HG03108 (cell line): ENCODE measurements around the gene ATF5.

Experiments
- ATAC-seq: cut with Tn5 transposase; IDR thresholded peaks from one replicate; pipeline ENCODE4 v1.9.1; 2021; ENCODE audit warnings: moderate library complexity; ENCODE audit not compliant: unreplicated experiment

ATF5 gene, protein sequence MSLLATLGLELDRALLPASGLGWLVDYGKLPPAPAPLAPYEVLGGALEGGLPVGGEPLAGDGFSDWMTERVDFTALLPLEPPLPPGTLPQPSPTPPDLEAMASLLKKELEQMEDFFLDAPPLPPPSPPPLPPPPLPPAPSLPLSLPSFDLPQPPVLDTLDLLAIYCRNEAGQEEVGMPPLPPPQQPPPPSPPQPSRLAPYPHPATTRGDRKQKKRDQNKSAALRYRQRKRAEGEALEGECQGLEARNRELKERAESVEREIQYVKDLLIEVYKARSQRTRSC

DNA sequence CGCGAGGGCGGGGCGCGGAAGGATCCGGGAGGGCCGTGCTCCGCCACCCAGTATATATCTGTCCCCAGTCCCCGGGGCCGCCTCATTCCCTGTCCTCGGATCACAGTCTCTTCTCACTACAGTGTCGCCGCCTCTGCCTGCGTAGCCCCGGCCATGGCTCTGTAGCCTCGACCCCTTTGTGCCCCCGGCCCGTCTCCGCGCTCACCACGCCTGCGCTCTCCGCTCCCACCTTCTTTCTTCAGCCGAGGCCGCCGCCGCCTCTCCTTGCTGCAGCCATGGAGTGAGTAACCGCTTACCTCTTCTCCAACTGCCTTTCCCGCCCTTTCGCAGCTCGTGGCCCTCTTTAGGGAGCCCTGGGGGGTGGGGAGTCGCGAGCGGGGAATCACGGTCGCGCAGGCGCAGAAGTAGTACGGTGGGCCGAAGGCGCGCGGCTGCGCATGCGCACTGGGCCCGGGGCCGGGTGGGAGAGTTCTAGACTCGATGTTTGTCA, at the start of gene ATF5, which contains the start of gene NUP62:
Gene ATF5, plus strand, starts transcription at position 85 of the 490 bp plus-strand sequence. CDS start 1,646 bp downstream, outside the sequence.
Gene NUP62, minus strand, starts transcription at position 384 of the 490 bp plus-strand sequence. CDS start 19,697 bp downstream, outside the sequence.
- ATAC-seq = peak; percentile 35

DNA sequence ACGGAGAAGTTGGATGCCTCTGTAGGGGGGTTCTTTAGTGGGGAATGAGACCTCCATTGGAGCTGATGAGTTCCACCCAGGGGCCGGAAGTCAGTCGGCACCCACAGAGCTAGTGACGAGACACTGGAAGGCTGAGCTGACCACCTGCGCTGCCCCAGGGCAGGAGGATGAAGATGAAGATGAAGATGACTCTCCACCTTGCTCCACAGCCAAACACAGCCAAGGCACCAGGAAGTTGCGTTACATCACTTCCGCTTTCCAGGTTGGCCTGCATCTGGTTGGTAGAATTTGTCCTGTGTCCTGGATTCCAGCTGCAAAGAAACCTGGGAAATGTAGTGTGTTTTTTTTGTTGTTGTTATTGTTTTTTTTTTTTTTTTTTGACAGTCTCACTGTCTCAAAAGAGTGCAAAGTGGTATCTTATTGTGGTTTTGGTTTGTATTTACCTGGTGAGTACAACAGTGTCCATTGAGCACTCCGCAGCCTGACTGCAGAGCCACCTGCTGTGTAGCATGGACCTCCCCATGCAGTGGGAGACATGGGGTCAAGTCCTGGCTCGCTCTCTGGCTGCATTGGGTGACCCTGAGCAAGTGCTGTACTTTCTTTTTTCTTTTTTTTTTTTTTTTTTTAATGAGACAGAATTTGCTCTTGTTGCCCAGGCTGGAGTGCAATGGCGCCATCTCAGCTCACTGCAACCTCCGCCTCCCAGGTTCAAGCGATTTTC, 49.6 kb upstream of the ATF5 start:
- ATAC-seq = no peak

DNA sequence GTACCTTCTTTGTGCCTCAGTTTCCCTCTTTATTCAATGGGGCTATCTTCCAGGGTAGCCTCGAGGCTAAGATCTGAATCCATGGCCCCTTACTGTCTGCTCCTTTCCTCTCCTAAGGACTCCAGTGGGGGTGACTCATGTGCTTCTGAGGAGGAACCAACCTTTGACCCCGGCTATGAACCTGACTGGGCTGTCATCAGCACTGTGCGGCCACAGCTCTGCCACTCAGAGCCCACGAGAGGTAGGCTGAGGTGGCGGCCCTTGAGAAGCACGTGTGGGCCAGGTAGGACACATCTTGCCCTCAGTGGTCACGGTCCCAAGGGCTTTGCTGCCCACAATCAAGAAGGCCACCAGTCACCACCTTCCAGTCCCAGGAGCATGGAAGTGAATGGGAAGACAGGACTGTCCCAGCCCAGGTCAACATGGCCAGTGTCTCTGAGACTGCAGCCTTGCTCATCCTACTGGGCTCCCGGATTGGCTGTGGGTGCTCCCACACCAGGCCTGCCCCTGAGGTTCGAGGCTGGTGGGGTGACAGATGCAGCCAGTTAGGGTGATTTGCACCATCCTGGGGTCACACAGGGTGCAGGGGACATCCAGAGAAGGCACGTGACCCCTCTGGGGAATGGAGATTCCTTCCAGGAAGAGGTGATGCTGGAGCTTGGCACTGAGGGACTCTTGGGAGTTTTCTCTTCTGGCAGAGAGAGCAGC, 48.7 kb upstream of the ATF5 start:
- no peak for ATAC-seq

DNA sequence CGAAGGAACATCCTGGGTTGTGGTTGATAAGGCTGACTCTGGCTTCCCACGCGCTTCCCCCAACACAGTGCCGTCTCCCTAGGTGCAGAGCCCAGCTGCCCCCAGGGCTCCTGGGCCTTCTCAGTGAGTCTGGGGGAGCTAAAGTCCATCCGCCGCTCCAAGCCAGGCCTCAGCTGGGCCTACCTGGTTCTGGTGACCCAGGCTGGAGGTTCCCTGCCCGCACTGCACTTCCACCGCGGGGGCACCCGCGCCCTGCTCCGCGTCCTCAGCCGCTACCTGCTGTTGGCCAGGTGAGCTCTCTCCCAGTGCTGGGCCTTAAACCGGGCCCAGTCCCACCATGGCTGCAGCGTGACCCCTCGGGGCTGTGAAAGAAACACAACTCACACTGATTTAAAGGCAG, 47.8 kb upstream of the ATF5 start:
- ATAC-seq = no peak

DNA sequence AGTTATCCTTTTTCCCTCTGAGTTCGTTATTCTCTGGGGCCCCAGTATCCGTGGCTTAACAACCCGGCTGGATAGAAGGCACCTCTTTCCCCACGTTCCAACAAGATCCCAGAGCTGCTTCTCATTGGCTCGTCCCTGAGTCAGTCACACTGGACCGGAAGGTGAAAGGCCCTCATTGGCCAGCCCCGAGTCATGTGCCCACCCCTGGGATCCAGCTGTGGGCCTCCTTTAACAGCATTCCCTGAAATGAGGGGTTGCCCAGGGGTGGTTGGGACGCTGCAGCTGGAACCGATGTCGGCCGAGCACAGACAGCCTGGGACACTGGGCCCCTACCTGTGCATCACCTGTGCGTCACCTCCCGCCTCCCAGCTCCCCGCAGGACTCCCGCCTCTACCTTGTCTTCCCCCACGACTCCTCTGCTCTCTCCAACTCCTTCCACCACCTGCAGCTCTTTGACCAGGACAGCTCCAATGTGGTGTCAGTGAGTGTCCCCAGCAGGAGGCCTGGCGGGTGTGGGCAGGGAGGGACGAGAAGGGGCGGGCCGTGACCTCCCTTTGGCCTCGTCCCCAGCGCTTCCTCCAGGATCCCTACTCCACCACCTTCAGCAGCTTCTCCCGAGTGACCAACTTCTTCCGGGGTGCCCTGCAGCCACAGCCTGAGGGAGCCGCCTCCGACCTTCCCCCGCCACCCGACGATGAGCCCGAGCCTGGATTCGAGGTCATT, 47.2 kb upstream of the ATF5 start:
- no peak for ATAC-seq

DNA sequence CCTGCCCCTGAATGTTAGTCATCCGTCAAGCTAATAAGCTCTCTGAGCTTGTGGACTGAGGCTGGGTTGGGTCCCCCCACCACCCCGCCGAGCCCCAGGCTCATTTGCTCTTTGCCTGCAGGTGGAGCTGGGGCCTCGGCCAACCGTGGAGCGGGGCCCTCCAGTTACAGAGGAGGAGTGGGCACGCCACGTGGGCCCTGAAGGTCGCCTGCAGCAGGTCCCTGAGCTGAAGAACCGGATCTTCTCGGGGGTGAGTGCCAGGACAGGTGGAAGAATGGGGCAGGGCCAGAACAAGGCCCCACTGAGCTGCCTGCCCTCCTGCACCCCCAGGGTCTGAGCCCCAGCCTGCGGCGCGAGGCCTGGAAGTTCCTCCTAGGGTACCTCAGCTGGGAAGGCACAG, 46.4 kb upstream of the ATF5 start:
- ATAC-seq = no peak

DNA sequence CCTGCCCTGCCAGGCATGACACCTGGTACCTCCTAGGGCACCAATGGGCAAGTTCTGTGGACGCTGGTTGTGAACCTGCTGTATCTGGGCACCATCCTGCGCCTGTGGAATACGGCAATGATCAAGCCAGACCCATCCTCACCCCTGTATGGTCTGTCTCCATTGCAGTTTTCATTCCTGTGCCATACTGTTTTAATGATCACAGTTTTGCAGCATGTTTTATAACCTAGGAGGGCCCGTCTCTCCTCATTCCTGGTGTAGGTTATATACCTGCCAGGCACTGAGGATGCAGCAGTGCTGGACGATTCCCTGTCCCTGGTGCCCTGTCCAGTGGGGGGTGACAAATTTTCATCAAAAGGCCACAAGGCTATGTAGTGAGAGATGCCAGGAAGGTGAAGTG, 45.9 kb upstream of the ATF5 start:
- ATAC-seq = no peak

DNA sequence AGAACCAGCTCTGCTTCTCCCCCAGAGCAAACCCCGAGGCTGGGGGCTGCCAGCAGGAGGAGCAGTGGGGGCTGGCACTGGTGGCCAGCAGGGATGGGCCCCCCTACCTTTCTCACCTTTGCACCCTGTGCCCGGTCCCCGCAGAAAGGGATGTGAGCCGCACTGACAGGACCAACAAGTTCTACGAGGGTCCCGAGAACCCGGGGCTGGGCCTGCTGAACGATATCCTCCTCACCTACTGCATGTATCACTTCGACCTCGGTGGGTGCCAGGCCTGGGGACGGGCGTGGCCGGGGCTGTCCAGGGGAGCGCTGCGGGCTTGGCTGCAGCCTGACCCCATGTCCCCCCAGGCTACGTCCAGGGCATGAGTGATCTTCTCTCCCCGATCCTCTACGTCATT, 44.9 kb upstream of the ATF5 start:
- no peak for ATAC-seq

DNA sequence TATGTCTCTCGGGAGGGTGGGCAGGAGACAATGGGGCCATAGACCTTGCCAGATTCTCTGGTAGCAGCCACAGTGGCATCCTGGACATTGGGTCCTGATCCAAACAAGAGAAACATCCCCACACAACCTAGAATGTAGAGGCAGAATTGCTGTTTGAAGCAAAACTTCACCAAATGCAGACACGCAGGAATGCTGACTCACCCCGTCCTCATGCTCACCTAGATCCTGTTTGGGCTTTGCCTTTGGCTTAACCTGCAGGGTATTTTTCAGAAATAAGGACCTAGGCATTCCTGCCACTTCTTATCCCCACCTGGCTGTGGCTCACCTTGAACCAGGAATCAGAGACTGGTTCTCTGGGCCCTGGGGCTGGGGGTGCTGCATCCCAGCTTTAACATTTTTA, 44.2 kb upstream of the ATF5 start:
- no peak for ATAC-seq

DNA sequence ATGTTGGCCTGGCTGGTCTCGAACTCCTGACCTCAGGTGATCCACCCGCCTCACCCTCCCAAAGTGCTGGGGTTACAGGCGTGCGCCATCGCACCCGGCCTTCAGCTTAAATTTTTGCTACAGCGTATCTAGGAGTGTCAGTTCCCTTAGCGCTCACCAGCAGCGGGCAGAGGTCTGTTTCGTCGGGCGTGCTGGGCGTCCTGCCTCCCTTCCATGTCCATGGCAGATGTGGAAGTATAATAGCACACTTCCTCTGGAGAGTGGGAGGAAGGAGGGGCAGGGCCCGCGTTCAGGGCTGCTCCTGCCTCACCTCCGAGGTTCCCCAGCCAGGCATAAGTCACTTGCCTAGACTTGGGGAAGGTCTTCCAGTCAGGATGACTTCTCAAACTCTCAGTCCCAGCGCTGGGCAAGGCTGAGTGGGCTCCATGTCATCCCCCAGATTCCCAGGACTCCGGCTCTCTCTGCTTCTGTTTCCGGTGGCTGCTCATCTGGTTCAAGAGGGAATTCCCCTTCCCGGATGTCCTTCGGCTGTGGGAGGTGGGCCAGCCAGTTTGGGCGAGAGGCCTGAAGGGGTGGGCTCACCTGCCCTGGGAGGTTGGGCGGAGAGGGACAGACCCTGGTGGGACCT, 41.9 kb upstream of the ATF5 start:
- ATAC-seq = no peak

DNA sequence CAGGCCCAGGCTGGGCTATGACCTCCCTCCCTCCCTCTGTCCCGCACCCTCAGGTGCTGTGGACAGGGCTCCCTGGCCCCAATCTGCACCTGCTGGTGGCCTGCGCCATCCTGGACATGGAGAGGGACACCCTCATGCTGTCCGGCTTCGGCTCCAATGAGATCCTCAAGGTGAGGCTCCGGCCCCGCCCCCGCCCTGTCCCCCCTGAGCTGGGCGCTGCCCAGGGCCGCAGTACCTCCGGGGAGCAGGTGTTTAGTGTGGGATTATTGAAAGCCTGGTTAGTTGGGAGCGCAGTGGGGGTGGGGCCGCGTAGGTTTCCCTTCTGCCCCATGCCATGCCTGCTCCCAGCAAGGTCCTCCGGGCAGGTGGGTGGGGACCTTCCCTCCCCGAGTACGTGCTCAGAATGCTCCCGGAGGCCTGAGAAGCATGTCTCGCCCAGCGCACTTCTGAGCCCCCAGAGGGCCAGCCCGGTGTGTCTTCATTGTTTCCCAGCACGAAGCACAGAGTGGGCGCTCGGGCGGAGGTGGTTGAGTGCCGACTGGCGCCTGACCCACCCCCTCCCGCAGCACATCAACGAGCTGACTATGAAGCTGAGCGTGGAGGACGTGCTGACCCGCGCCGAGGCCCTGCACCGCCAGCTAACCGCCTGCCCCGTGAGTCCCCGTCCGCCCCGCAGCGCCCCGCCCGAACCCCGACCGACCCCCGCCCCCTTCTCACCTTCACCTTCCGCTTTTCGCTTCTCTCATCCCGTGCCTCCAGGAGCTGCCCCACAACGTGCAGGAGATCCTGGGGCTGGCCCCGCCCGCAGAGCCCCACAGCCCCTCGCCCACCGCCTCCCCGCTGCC, 41.1 kb upstream of the ATF5 start:
- no peak for ATAC-seq

DNA sequence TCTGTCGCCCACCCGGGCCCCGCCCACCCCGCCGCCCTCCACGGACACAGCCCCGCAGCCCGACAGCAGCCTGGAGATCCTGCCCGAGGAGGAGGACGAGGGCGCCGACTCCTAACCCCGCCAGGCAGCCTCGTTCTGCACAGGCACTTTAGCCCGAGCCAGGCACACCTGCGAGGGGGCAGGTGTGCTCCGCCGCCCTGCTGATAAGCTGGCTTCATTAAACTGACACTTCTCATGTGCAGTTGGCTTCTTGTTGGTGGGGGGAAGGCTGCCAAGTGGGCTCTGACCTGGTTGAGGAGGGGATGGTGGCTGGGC, 40.5 kb upstream of the ATF5 start:
- ATAC-seq = no peak

DNA sequence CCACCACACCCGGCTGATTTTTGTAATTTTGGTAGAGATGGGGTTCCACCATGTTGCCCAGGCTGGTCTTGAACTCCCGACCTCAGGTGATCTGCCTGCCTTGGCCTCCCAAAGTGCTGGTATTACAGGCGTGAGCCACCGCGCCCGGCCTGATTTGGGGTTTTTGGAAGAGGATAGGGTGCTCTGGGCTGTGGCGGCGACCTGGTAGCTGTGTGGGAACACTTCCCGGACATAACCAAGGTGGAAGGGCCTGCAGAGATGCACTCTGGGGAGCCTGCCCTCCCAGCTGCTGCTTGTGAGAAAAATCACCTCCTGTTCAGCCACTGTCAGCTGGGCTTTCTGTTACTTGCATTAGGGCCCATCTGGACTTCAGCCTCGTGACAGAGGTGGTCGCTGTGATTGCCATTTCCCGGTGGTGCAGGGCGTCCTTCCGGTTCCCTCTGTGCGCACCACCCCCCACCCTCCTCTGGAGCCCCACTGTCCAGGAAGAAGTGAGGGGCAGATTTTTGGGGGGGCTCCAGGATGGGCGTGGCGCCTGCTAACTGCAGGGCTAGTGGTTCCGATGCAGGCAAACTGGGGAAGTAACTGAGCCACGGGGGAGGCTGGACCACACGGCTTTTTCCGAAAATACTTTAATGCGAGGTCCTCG, 39.8 kb upstream of the ATF5 start:
- ATAC-seq = no peak

DNA sequence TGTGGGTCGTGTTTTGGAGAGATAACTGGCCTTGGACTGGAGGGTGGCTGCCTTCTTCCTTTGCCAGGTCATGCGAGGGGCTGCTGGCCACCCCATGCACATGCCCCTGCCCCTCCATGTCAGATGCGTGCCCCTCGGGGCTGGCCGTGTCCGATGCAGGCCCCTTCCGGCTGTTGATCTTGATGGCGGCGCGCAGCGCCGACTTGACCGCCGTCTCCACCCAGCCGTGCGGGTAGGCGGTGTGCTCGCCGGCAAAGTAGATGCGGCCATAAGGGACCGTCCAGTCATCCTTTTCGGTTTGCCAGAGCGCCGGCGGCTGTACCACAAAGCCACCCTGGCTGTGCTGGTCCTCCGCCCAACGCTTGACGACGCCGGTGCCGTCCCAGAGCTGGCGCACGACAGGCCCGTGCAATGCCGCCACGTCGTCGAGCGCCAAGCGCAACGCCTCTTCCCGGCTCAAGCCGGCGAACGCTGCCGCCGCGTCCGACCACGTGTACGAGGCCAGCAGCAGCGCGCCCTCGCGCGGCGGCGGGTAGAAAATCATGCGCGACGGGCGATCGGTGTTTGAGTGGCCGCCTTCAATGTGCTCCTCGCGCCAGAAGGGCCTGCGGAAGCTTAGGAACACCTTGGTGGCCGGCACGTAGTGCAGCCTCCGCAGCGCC, 39.2 kb upstream of the ATF5 start:
- ATAC-seq = no peak

DNA sequence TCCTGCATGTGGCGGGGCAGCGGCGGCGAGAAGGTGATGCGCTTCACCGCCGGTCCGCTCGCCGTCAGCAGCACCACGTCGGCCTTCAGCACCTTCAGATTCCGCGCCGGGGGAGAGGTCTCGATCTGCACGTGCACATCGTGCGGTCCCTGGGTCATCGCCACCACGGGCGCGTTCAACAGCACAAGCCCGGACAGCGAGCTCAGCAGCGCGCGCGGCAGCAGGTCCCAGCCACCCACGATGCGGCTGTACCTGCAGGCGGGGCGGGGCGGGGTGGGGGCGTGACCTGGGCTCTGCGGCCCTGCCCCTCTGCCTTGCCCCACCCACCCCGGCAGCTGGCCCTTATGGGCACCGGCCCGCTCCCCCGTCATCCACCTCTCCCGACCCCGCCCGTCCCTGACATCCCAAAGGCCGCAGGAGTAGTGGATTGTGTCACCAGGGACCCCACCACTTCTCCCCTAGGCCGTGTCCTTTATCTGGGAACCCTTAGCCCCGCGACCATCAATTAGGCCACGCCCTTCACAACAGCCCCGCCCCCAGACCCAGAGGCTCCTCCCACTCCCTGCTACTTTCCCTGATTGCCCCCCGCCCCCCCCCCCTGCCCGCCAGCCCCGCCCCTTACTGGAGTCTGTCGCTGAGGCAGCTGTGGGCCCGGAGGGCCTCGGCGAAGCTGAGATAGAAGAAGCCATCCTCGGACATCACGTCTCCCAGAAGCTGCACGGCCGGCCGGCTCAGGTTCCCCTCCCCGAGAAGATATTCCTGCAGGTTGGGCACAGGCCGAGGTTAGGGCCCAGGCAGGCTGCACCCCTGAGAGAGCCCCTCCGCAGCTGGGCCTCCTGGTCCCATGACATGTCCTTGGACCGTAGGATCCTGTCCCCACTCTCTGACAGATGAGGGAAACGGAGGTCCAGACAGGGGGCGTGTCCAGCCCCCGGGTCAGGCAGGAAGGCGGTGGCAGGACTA, 38.4 kb upstream of the ATF5 start:
- ATAC-seq = no peak

DNA sequence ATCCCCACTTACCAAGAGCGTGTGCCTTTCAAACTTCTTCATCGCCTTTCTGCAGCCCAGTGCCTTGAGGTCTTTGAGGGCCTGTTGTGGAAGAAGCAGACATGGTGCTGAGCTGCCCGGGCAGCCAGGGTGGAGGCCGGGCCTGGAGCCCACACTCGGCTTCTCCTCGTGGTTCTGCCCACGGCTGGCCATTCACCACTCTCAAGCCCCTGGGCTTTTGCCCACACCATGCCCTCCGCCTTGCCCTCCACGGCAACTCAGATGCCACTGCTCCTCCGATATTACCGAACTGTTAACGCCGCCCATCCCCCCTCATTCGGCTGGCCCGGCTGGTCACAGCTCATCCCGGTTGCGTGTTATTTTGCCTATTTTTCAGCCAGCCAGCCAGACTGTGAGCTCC, 37.6 kb upstream of the ATF5 start:
- no peak for ATAC-seq

DNA sequence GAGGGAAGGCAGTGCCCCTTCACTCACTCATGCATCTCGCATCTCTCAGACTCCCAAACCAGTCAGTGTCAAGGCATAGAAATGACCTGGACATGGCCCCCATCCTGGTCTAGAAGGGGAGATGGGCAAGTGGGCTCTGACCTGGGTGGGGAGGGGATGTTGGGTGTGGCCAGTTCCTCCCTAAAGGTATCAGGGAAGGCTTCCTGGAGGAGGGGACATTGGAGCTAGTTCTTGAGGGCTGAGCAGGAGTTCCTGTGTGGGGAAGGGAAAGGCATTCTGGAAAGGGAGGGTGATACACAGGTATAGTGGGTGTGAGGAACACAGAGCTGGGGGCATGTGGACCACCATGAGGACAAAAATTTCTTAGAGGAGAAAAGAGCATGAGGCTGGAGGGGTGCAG, 36.3 kb upstream of the ATF5 start:
- ATAC-seq = no peak
